Measurements from ENCODE around the gene NR1I3.
A peak's percentile ranks its signal among the peaks of the same experiment; 100 is the strongest.

Gene NR1I3

GRCh38 chr1:161199506-161200139 is 38.4 kb downstream of the NR1I3 start (continued):
- TF ChIP-seq ZNF529 (tag by site-specific recombination; IDR thresholded peaks at IDR 0.05; ENCODE audit: insufficient replicate concordance), result no peak
- no peak for TF ChIP-seq ZSCAN23 (tag by site-specific recombination; IDR thresholded peaks at IDR 0.05)
- peak; percentile 39; the same call in 1 of the 2 replicates for TF ChIP-seq EGR2 (tag by site-specific recombination; IDR thresholded peaks at IDR 0.05; ENCODE audit: low read depth)
- TF ChIP-seq SP2 (tag by site-specific recombination; IDR thresholded peaks at IDR 0.05), result peak; percentile 35

GRCh38 chr1:161198897-161199431 is 39.0 kb downstream of the NR1I3 start, which contains the start of gene ADAMTS4:
Gene ADAMTS4, minus strand, starts transcription at chr1:161199054. Its CDS starts 427 bp downstream, at chr1:161198627.
- Histone ChIP-seq H3K36me3 (ENCODE audit: control insufficient read depth in 2 of 2, insufficient read depth in 1 of 2, low read length in 2 of 2) (peaks cover 8% of the 10 kb centered on the region in 2 experiments; a peak in 2 of 3 replicates), H3K27ac (ENCODE audit: extremely low read depth, low read depth, low read length) (no peak within 1 kb of the TSS; the same call in 1 of the 2 replicates), H3K4me1 (ENCODE audit: control insufficient read depth, insufficient read depth, low read length) (peaks cover 9% of the 10 kb centered on the region; the same call in 1 of the 2 replicates), H3K4me3 (ENCODE audit: low read depth, low read length) (no peak within 1 kb of the TSS), H3K9me3 (ENCODE audit: control insufficient read depth, insufficient read depth, low read depth, low read length) (no peaks in the 10 kb centered on the region)
- ChIA-PET CTCF (interaction anchor here (0.7 to 1.9 kb wide), 7 partner anchors 10 to 183 kb away, joined by 3 to 14 read pairs (median 4); no protein-coding TSS in a partner anchor), POLR2A (interaction anchor here (0.5 to 1.9 kb wide), 7 partner anchors 10 to 241 kb away, joined by 3 to 7 read pairs (median 3); partner anchors contain the start of gene TOMM40L)
- TF ChIP-seq ZNF776 (tag by site-specific recombination; IDR thresholded peaks at IDR 0.05; ENCODE audit: borderline replicate concordance) (no peak), SP2 (tag by site-specific recombination; IDR thresholded peaks at IDR 0.05) (peak; percentile 36), ZNF362 (tag by site-specific recombination; IDR thresholded peaks at IDR 0.05) (peak; percentile 48; the same call in 1 of the 2 replicates), ZNF600 (tag by site-specific recombination; IDR thresholded peaks at IDR 0.05) (no peak), ZNF426 (tag by site-specific recombination; IDR thresholded peaks at IDR 0.05) (no peak), ZBTB6 (tag by site-specific recombination; IDR thresholded peaks at IDR 0.05) (no peak), ZBTB17 (tag by site-specific recombination; IDR thresholded peaks at IDR 0.05) (peak; percentile 71; the same call in 1 of the 2 replicates), ZNF473 (tag by site-specific recombination; IDR thresholded peaks at IDR 0.05) (no peak), ZNF521 (tag by site-specific recombination; IDR thresholded peaks at IDR 0.05) (no peak), ZNF558 (tag by site-specific recombination; IDR thresholded peaks at IDR 0.05) (0 out of 2 replicates have a peak, but pooled peaks have one; percentile 25), ZNF18 (tag by site-specific recombination; IDR thresholded peaks at IDR 0.05) (no peak), PRDM6 (tag by site-specific recombination; IDR thresholded peaks at IDR 0.05) (no peak), REPIN1 (tag by site-specific recombination; IDR thresholded peaks at IDR 0.05; ENCODE audit: low read depth) (no peak), SETDB1 (IDR thresholded peaks at IDR 0.05; ENCODE audit: insufficient read length, low read length) (no peak), ZNF214 (tag by site-specific recombination; IDR thresholded peaks at IDR 0.05; ENCODE audit: borderline replicate concordance) (no peak), ZNF37A (tag by site-specific recombination; IDR thresholded peaks at IDR 0.05) (no peak), KLF16 (tag by site-specific recombination; IDR thresholded peaks at IDR 0.05) (no peak), TCF7L2 (IDR thresholded peaks at IDR 0.05; ENCODE audit: borderline replicate concordance, low read depth, low read length) (no peak), ATF2 (tag by site-specific recombination; IDR thresholded peaks at IDR 0.05; ENCODE audit: low read depth) (no peak), ZNF670 (tag by site-specific recombination; IDR thresholded peaks at IDR 0.05; ENCODE audit: low read depth) (no peak), ZNF280C (tag by site-specific recombination; IDR thresholded peaks at IDR 0.05) (no peak), ZNF621 (tag by site-specific recombination; IDR thresholded peaks at IDR 0.05) (no peak), ZNF510 (tag by site-specific recombination; IDR thresholded peaks at IDR 0.05; ENCODE audit: insufficient replicate concordance) (no peak)

All from HEK293 (cell line).